ENCODE data around the gene CACNA2D3.

Gene CACNA2D3

DNA sequence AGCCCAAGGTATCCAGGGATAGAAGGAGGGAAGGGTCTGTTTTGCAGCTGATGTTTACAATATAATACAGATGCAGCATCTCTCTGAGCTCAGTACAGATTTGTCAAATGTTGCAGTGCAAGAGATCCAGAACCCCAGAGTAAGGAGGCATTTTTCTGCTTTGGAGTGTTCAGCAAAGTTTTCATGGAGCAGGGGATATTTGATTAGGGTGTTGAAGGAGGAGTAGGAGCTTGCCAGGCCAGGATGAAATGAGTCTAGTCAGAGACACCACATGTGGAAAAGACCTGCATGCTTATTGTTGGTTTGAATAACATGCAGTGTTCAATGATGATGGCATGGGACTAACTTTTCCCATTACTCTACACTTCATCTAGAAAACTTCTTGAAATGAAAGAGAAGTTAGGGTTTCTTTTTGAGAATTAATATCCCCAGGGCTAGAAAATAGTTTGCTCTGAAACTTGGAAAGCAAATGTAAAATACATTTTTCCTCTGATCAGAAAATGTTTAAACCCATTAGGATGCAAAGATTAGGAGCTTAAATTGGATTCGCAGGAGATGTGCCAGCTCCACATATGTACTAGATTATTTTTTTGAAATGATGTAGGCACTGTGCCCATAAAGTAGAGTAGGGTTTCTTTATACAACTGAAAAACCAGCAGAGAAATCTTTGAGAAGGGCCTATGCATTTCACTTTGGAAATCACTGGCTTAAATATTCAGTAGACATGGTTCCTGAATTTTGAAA is 243.8 kb downstream of the CACNA2D3 start:
- no peaks in the 10 kb centered on the region for H3K9me3 ChIP-seq (ENCODE audit: control insufficient read depth in 2 of 2, low read length in 2 of 2)
- H3K36me3 ChIP-seq (ENCODE audit: control insufficient read depth in 2 of 2, insufficient read depth in 2 of 2, low read length in 2 of 2) = no peaks in the 10 kb centered on the region
- no peaks in the 10 kb centered on the region for H3K4me1 ChIP-seq (ENCODE audit: control insufficient read depth, insufficient read depth, low read length)
- no peak overlapping the region for H3K9ac ChIP-seq (ENCODE audit: low read length in 2 of 2)
- H3K27ac ChIP-seq (ENCODE audit: low read length) = no peak overlapping the region
- H3K27me3 ChIP-seq (ENCODE audit: control insufficient read depth in 1 of 2, insufficient read depth in 2 of 2, low read length in 2 of 2) = no peaks in the 10 kb centered on the region
- no peak overlapping the region for H3K4me3 ChIP-seq (ENCODE audit: low read length in 2 of 2)

DNA sequence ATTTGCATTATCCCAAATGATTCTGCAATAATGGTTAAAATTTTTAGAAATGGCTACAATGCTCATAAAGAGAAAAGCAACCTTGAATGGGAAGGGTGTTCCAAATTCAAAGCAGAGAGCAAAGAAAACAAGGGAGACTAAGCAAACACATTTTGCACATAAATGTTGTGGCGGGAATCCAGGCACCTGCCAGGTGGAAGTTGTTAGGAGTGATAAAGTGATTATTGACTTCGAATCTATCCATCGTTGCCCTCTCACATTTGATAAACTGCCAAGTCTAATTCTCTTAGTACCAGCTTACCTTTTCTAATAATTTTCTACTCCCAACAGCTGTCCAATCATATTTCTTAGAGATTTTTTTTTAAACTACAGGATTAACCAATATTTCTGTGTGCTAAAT is 244.5 kb downstream of the CACNA2D3 start:
- Histone ChIP-seq H3K4me1 (ENCODE audit: control insufficient read depth, insufficient read depth, low read length) (no peaks in the 10 kb centered on the region), H3K36me3 (ENCODE audit: control insufficient read depth in 2 of 2, insufficient read depth in 2 of 2, low read length in 2 of 2) (no peaks in the 10 kb centered on the region), H3K4me3 (ENCODE audit: low read length in 2 of 2) (no peak overlapping the region), H3K27ac (ENCODE audit: low read length) (no peak overlapping the region), H3K9ac (ENCODE audit: low read length in 2 of 2) (no peak overlapping the region), H3K9me3 (ENCODE audit: control insufficient read depth in 2 of 2, low read length in 2 of 2) (no peaks in the 10 kb centered on the region), H3K27me3 (ENCODE audit: control insufficient read depth in 1 of 2, insufficient read depth in 2 of 2, low read length in 2 of 2) (no peaks in the 10 kb centered on the region)

GRCh38 chr3:54372232-54372631 is 249.9 kb downstream of the CACNA2D3 start:
- Histone ChIP-seq H3K9me3 (ENCODE audit: control insufficient read depth in 2 of 2, low read length in 2 of 2) (no peaks in the 10 kb centered on the region), H3K36me3 (ENCODE audit: control insufficient read depth in 2 of 2, insufficient read depth in 2 of 2, low read length in 2 of 2) (no peaks in the 10 kb centered on the region), H3K4me1 (ENCODE audit: control insufficient read depth, insufficient read depth, low read length) (no peaks in the 10 kb centered on the region), H3K9ac (ENCODE audit: low read length in 2 of 2) (no peak overlapping the region), H3K27ac (ENCODE audit: low read length) (no peak overlapping the region), H3K27me3 (ENCODE audit: control insufficient read depth in 1 of 2, insufficient read depth in 2 of 2, low read length in 2 of 2) (no peaks in the 10 kb centered on the region), H3K4me3 (ENCODE audit: low read length in 2 of 2) (no peak overlapping the region)

DNA sequence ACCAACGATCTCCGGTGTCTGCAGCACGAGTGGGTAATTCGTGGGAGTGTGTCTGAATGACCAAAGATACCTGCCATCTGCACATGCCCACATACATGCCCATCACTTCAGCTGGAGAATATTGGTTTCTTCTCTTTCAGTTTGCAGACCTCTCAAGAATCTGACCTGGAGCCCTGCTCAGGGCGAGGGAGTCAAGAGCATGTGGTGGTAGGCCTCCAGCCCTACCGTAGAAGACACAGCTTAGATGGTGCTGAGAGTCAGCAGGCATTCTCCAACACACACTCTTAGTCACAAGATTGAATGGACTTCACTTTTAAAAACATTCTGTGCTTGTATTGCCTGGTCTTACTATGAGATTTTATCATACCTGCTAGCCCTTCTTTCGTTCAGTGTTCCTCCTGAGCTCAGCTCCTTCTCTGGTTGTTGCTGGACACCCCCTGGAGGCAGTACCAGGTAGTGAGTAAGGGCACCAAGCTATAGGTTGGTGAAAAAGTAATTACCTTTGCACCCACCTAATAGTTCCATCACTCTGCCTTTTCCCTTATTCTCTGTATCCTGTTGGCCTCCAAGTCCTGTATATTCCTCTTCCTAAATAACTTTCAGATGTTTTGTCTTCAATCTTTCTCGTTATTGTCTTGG is 252.0 kb downstream of the CACNA2D3 start:
- Histone ChIP-seq H3K27ac (ENCODE audit: low read length) (no peak overlapping the region), H3K27me3 (ENCODE audit: control insufficient read depth in 1 of 2, insufficient read depth in 2 of 2, low read length in 2 of 2) (no peaks in the 10 kb centered on the region), H3K36me3 (ENCODE audit: control insufficient read depth in 2 of 2, insufficient read depth in 2 of 2, low read length in 2 of 2) (no peaks in the 10 kb centered on the region), H3K4me1 (ENCODE audit: control insufficient read depth, insufficient read depth, low read length) (no peaks in the 10 kb centered on the region), H3K9me3 (ENCODE audit: control insufficient read depth in 2 of 2, low read length in 2 of 2) (no peaks in the 10 kb centered on the region), H3K9ac (ENCODE audit: low read length in 2 of 2) (no peak overlapping the region), H3K4me3 (ENCODE audit: low read length in 2 of 2) (no peak overlapping the region)

DNA sequence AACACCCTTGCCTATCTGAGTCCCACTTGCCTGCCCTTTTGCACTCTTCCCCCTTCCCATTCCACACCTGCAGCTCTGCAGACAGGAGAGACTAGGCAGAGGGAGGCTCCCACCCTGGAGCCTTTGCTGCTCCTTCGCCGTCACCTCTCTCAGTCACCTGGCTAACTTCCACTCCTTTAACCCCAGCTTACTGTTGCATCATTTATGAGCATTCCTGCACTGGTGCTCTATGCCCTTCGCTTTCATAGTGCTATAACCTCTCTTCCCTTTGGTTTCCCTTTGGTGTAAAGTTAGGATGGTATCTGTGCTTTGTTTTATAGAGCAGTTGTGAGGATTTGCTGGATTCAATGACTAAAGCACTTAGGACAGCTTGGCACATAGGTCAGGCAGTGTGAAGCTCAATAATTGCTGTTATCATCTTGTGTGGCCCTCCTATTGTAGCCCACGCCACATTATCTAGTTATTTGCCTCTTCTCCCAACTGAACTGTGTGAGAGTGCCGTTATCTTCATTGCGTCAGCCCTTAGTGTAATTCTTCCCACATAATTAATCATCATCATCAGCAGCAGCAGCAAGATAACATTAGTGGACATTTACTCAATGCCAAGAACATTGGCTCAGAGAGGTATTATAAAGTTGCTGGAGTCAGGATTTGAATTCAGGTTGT is 253.9 kb downstream of the CACNA2D3 start:
- no peak overlapping the region for H3K27ac ChIP-seq (ENCODE audit: low read length)
- H3K4me3 ChIP-seq (ENCODE audit: low read length in 2 of 2) = no peak overlapping the region
- no peaks in the 10 kb centered on the region for H3K4me1 ChIP-seq (ENCODE audit: control insufficient read depth, insufficient read depth, low read length)
- no peaks in the 10 kb centered on the region for H3K36me3 ChIP-seq (ENCODE audit: control insufficient read depth in 2 of 2, insufficient read depth in 2 of 2, low read length in 2 of 2)
- H3K27me3 ChIP-seq (ENCODE audit: control insufficient read depth in 1 of 2, insufficient read depth in 2 of 2, low read length in 2 of 2) = no peaks in the 10 kb centered on the region
- no peak overlapping the region for H3K9ac ChIP-seq (ENCODE audit: low read length in 2 of 2)
- no peaks in the 10 kb centered on the region for H3K9me3 ChIP-seq (ENCODE audit: control insufficient read depth in 2 of 2, low read length in 2 of 2)

DNA sequence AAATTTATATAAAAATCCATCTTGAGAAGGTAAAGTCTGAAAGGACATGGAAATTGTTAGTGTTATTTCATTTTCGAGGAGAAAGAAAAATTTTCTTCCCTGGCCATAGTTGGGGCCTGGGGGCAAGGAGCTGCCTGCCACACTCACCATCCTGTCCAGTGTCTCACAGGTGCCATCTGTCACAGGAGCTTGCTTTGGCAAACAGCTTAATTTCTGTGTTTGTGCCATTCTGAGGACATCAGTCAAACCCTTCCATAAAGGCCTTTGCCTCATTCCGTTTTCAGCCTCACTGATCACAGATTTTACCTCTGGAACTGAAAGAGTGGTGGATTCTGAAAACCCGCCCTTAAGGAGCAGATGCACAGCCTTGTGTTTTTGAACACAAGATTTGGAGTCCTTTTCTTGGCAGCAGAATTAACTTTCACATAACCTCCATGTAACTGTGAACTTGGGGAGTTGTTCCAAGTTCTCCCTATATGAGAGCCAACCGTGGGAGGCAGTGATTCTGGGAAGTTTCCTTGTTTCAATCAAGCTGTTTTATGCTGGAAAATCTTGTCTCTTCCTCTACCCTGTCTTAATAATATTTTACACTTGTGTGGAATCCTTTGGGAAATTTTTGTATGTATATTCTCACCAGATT is 254.7 kb downstream of the CACNA2D3 start:
- Histone ChIP-seq H3K9ac (ENCODE audit: low read length in 2 of 2) (no peak overlapping the region), H3K9me3 (ENCODE audit: control insufficient read depth in 2 of 2, low read length in 2 of 2) (no peaks in the 10 kb centered on the region), H3K27ac (ENCODE audit: low read length) (no peak overlapping the region), H3K36me3 (ENCODE audit: control insufficient read depth in 2 of 2, insufficient read depth in 2 of 2, low read length in 2 of 2) (no peaks in the 10 kb centered on the region), H3K4me1 (ENCODE audit: control insufficient read depth, insufficient read depth, low read length) (no peaks in the 10 kb centered on the region), H3K4me3 (ENCODE audit: low read length in 2 of 2) (no peak overlapping the region), H3K27me3 (ENCODE audit: control insufficient read depth in 1 of 2, insufficient read depth in 2 of 2, low read length in 2 of 2) (no peaks in the 10 kb centered on the region)

DNA sequence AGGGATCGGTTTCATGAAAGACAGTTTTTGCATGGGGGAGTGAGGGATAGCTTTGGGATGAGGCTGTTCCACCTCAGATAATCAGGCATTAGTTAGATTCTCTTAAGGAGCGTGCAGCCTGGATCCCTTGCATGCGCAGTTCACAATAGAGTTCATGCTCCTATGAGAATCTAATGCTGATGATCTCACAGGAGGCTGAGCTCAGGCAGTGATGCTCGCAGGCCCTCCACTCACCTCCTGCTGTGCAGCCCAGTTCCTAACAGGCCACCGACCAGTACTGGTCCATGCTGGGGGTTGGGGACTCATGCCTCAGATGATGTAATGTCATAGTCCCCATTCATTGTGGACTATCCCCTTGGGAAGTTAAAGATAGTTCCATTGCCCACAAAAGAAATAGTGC is 255.8 kb downstream of the CACNA2D3 start:
- Histone ChIP-seq H3K4me1 (ENCODE audit: control insufficient read depth, insufficient read depth, low read length) (no peaks in the 10 kb centered on the region), H3K4me3 (ENCODE audit: low read length in 2 of 2) (no peak overlapping the region), H3K27me3 (ENCODE audit: control insufficient read depth in 1 of 2, insufficient read depth in 2 of 2, low read length in 2 of 2) (no peaks in the 10 kb centered on the region), H3K9me3 (ENCODE audit: control insufficient read depth in 2 of 2, low read length in 2 of 2) (no peaks in the 10 kb centered on the region), H3K36me3 (ENCODE audit: control insufficient read depth in 2 of 2, insufficient read depth in 2 of 2, low read length in 2 of 2) (no peaks in the 10 kb centered on the region), H3K27ac (ENCODE audit: low read length) (no peak overlapping the region), H3K9ac (ENCODE audit: low read length in 2 of 2) (no peak overlapping the region)

- Histone ChIP-seq H3K36me3 (ENCODE audit: control insufficient read depth in 2 of 2, insufficient read depth in 2 of 2, low read length in 2 of 2) (no peaks in the 10 kb centered on the region), H3K27ac (ENCODE audit: low read length) (no peak overlapping the region), H3K4me3 (ENCODE audit: low read length in 2 of 2) (no peak overlapping the region), H3K27me3 (ENCODE audit: control insufficient read depth in 1 of 2, insufficient read depth in 2 of 2, low read length in 2 of 2) (no peaks in the 10 kb centered on the region), H3K9me3 (ENCODE audit: control insufficient read depth in 2 of 2, low read length in 2 of 2) (no peaks in the 10 kb centered on the region), H3K9ac (ENCODE audit: low read length in 2 of 2) (no peak overlapping the region), H3K4me1 (ENCODE audit: control insufficient read depth, insufficient read depth, low read length) (no peaks in the 10 kb centered on the region)
Measured at GRCh38 chr3:54384279-54384678, 261.9 kb downstream of the CACNA2D3 start.

DNA sequence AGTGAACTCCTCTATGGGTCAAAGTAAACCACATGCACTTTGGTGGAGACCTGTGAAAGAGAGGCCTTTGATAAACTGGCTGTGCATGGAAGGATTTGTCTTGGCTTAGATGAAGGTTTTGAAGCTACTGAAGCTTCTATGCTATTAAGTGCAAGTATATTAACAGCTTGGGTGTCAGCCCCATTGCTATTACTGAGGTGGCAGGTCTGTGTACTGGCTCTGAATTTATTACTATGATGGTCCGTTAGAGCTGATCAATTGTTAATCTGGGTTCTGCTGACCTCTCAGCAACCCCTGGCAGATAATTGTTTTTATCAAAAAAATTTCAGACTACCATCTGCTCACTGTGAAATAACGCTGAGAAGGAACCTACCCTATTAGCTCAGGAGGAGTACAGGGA is 268.2 kb downstream of the CACNA2D3 start:
- no peak overlapping the region for H3K27ac ChIP-seq (ENCODE audit: low read length)
- H3K4me3 ChIP-seq (ENCODE audit: low read length in 2 of 2) = no peak overlapping the region
- H3K27me3 ChIP-seq (ENCODE audit: control insufficient read depth in 1 of 2, insufficient read depth in 2 of 2, low read length in 2 of 2) = no peaks in the 10 kb centered on the region
- H3K9me3 ChIP-seq (ENCODE audit: control insufficient read depth in 2 of 2, low read length in 2 of 2) = no peaks in the 10 kb centered on the region
- H3K4me1 ChIP-seq (ENCODE audit: control insufficient read depth, insufficient read depth, low read length) = no peaks in the 10 kb centered on the region
- H3K9ac ChIP-seq (ENCODE audit: low read length in 2 of 2) = no peak overlapping the region
- no peaks in the 10 kb centered on the region for H3K36me3 ChIP-seq (ENCODE audit: control insufficient read depth in 2 of 2, insufficient read depth in 2 of 2, low read length in 2 of 2)

DNA sequence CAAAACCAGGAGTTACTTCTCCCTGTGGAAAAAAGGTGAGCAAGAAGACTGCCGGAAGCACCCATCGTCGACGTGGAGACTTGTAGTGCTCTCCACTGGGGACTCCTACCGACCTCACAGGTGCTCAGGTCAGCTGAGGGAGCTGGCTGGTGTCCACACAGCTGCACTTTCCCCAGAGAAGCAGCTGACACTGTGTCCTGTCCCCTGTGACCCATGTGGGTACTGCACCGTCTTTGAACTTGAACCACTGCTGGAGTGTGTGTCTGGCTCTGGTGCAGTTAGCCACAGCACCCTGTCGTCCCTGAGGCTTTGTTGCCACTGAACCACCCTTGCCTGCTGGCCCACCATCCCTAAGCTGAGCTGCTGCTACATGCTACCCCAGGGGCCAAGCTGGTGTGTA is 270.8 kb downstream of the CACNA2D3 start:
- Histone ChIP-seq H3K9me3 (ENCODE audit: control insufficient read depth in 2 of 2, low read length in 2 of 2) (no peaks in the 10 kb centered on the region), H3K4me3 (ENCODE audit: low read length in 2 of 2) (no peak overlapping the region), H3K27ac (ENCODE audit: low read length) (no peak overlapping the region), H3K27me3 (ENCODE audit: control insufficient read depth in 1 of 2, insufficient read depth in 2 of 2, low read length in 2 of 2) (no peaks in the 10 kb centered on the region), H3K36me3 (ENCODE audit: control insufficient read depth in 2 of 2, insufficient read depth in 2 of 2, low read length in 2 of 2) (no peaks in the 10 kb centered on the region), H3K4me1 (ENCODE audit: control insufficient read depth, insufficient read depth, low read length) (no peaks in the 10 kb centered on the region), H3K9ac (ENCODE audit: low read length in 2 of 2) (no peak overlapping the region)

Measured in stomach smooth muscle (tissue), 2 donors.